DMS153 (cell line): ENCODE data around the gene SERPINH1.
A peak's percentile ranks its signal among the peaks of the same experiment; 100 is the strongest.

Experiments
- DNase-seq: peaks from one replicate; lab custom pipeline; 2025; lab: John Stamatoyannopoulos, UW

SERPINH1 gene

GRCh38 chr11:75598264-75598663 lies 36.2 kb downstream of the SERPINH1 start:
- no peak for DNase-seq

GRCh38 chr11:75598900-75599299 lies 36.8 kb downstream of the SERPINH1 start:
- no peak for DNase-seq

GRCh38 chr11:75600356-75600755 lies 38.3 kb downstream of the SERPINH1 start:
- no peak for DNase-seq

- DNase-seq: no peak
Measured at GRCh38 chr11:75601494-75601893, 39.4 kb downstream of the SERPINH1 start.

- peak; percentile 3 for DNase-seq
Measured at GRCh38 chr11:75602951-75603350, 40.9 kb downstream of the SERPINH1 start.

GRCh38 chr11:75603791-75604736 lies 42.0 kb downstream of the SERPINH1 start:
- no peak for DNase-seq

GRCh38 chr11:75606099-75606498 lies 44.0 kb downstream of the SERPINH1 start:
- no peak for DNase-seq

- no peak for DNase-seq
Measured at GRCh38 chr11:75611823-75612222, 49.8 kb downstream of the SERPINH1 start.

GRCh38 chr11:75615751-75616150 lies 53.7 kb downstream of the SERPINH1 start:
- DNase-seq: no peak

GRCh38 chr11:75616281-75616680 lies 54.2 kb downstream of the SERPINH1 start:
- no peak for DNase-seq
